ENCODE data around the gene MCEMP1.

MCEMP1 gene

GRCh38 chr19:7681340-7682174, 4.7 kb downstream of the MCEMP1 start:
- H3K27me3 ChIP-seq = peaks cover 14% of the 10 kb centered on the region
- peaks cover 40% of the 10 kb centered on the region for H3K36me3 ChIP-seq
- no peaks in the 10 kb centered on the region for H3K9me3 ChIP-seq
- peak overlapping the region; percentile 96 for H3K9ac ChIP-seq
- H3K27ac ChIP-seq = peak overlapping the region; percentile 94
- H4K20me1 ChIP-seq = peaks cover 67% of the 10 kb centered on the region
- peaks cover 52% of the 10 kb centered on the region for H3K4me1 ChIP-seq
- peak; percentile 95 for TF ChIP-seq Cebpa-rat (IDR thresholded peaks at IDR 0.05)
- H3K4me3 ChIP-seq = peak overlapping the region; percentile 99
- peak overlapping the region; percentile 96 for H3K4me2 ChIP-seq

GRCh38 chr19:7682175-7682855, 5.4 kb downstream of the MCEMP1 start:
- peaks cover 42% of the 10 kb centered on the region for H3K36me3 ChIP-seq
- peaks cover 45% of the 10 kb centered on the region for H3K4me1 ChIP-seq

GRCh38 chr19:7685546-7686445, 8.9 kb downstream of the MCEMP1 start:
- Histone ChIP-seq H3K9me3 (no peaks in the 10 kb centered on the region), H3K4me1 (peaks cover 14% of the 10 kb centered on the region), H3K27ac (no peak overlapping the region), H4K20me1 (peaks cover 68% of the 10 kb centered on the region), H3K4me2 (no peak overlapping the region), H3K27me3 (no peaks in the 10 kb centered on the region), H3K36me3 (peaks cover 43% of the 10 kb centered on the region), H3K4me3 (no peak overlapping the region), H3K9ac (no peak overlapping the region)
- no peak for TF ChIP-seq Cebpa-rat (IDR thresholded peaks at IDR 0.05)

More at GRCh38 chr19:7682175-7682855, 5.4 kb downstream of the MCEMP1 start:
- peaks cover 67% of the 10 kb centered on the region for H4K20me1 ChIP-seq
- H3K27me3 ChIP-seq = peaks cover 13% of the 10 kb centered on the region
- H3K27ac ChIP-seq = peak overlapping the region; percentile 94
- no peaks in the 10 kb centered on the region for H3K9me3 ChIP-seq
- peak overlapping the region; percentile 96 for H3K4me2 ChIP-seq
- TF ChIP-seq Cebpa-rat (IDR thresholded peaks at IDR 0.05) = no peak
- H3K4me3 ChIP-seq = peak overlapping the region; percentile 99
- H3K9ac ChIP-seq = peak overlapping the region; percentile 96; the same call in 1 of the 2 replicates

GRCh38 chr19:7687177-7687576, 10.3 kb downstream of the MCEMP1 start:
- Histone ChIP-seq H3K4me3 (no peak overlapping the region), H3K9me3 (0 out of 2 replicates have a peak, but pooled peaks cover 5% of the 10 kb centered on the region), H3K4me1 (peaks cover 6% of the 10 kb centered on the region), H3K36me3 (peaks cover 41% of the 10 kb centered on the region), H3K9ac (no peak overlapping the region), H3K4me2 (no peak overlapping the region), H3K27ac (no peak overlapping the region), H3K27me3 (no peaks in the 10 kb centered on the region), H4K20me1 (peaks cover 64% of the 10 kb centered on the region)
- TF ChIP-seq Cebpa-rat (IDR thresholded peaks at IDR 0.05) = no peak

- TF ChIP-seq Cebpa-rat (IDR thresholded peaks at IDR 0.05) = no peak
- no peak overlapping the region for H3K4me3 ChIP-seq
Observed at GRCh38 chr19:7689165-7689564, 12.3 kb downstream of the MCEMP1 start.

GRCh38 chr19:7690779-7691258, 13.9 kb downstream of the MCEMP1 start:
- Histone ChIP-seq H3K9ac (no peak overlapping the region), H3K27me3 (no peaks in the 10 kb centered on the region), H3K9me3 (0 out of 2 replicates have a peak, but pooled peaks cover 10% of the 10 kb centered on the region), H3K36me3 (peaks cover 4% of the 10 kb centered on the region; the same call in 1 of the 2 replicates), H3K4me1 (peaks cover 20% of the 10 kb centered on the region), H3K27ac (no peak overlapping the region), H4K20me1 (peaks cover 44% of the 10 kb centered on the region), H3K4me3 (no peak overlapping the region), H3K4me2 (no peak overlapping the region)
- no peak for TF ChIP-seq Cebpa-rat (IDR thresholded peaks at IDR 0.05)

More at GRCh38 chr19:7689165-7689564, 12.3 kb downstream of the MCEMP1 start:
- Histone ChIP-seq H3K9me3 (0 out of 2 replicates have a peak, but pooled peaks cover 10% of the 10 kb centered on the region), H3K27ac (no peak overlapping the region), H3K9ac (no peak overlapping the region), H4K20me1 (peaks cover 45% of the 10 kb centered on the region), H3K36me3 (peaks cover 21% of the 10 kb centered on the region), H3K4me1 (peaks cover 4% of the 10 kb centered on the region), H3K4me2 (no peak overlapping the region), H3K27me3 (no peaks in the 10 kb centered on the region)

- H3K9me3 ChIP-seq = 0 out of 2 replicates have a peak, but pooled peaks cover 10% of the 10 kb centered on the region
- no peak overlapping the region for H3K27ac ChIP-seq
- H3K27me3 ChIP-seq = no peaks in the 10 kb centered on the region
- H3K4me2 ChIP-seq = no peak overlapping the region
- H4K20me1 ChIP-seq = peaks cover 37% of the 10 kb centered on the region
- H3K36me3 ChIP-seq = peaks cover 3% of the 10 kb centered on the region; the same call in 1 of the 2 replicates
- no peak overlapping the region for H3K9ac ChIP-seq
- peaks cover 23% of the 10 kb centered on the region for H3K4me1 ChIP-seq
- no peak for TF ChIP-seq Cebpa-rat (IDR thresholded peaks at IDR 0.05)
- H3K4me3 ChIP-seq = no peak overlapping the region
Observed at GRCh38 chr19:7691497-7691896, 14.6 kb downstream of the MCEMP1 start.

- Histone ChIP-seq H3K27me3 (no peaks in the 10 kb centered on the region), H3K9ac (no peak overlapping the region), H3K36me3 (no peaks in the 10 kb centered on the region), H3K4me2 (no peak overlapping the region), H3K4me1 (peaks cover 23% of the 10 kb centered on the region), H3K9me3 (0 out of 2 replicates have a peak, but pooled peaks cover 10% of the 10 kb centered on the region), H3K4me3 (no peak overlapping the region), H3K27ac (no peak overlapping the region), H4K20me1 (peaks cover 26% of the 10 kb centered on the region; the same call in 1 of the 2 replicates)
- TF ChIP-seq Cebpa-rat (IDR thresholded peaks at IDR 0.05) = no peak
Observed at GRCh38 chr19:7692417-7693088, 15.7 kb downstream of the MCEMP1 start.
